Cortex of kidney (tissue), 1 donor: ENCODE data around the gene EPHA6.

ENCODE experiments used
- DNase-seq: peaks from one replicate; lab custom pipeline; 2025; lab: John Stamatoyannopoulos, UW

The EPHA6 gene

DNA sequence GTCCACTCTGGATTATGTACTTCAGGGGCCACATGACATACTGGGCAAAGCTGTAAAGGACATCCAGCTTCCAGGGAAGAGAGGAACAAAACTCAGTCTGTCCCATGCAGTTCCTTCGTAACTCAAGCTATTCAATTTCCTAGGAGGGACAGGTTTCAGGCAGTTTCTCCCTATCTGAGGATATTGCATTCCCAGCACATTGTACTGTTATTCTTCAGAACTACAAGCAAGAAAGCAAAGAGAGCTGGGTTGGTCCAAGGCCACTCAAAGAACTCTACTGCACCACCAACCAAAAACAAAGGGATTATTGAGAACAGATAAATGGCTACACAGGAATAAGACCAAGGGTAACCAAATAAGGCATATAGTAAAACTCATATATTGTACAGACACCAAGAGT is 832.5 kb downstream of the EPHA6 start:
- no peak for DNase-seq

GRCh38 chr3:97647441-97647982 is 833.1 kb downstream of the EPHA6 start:
- DNase-seq: no peak

GRCh38 chr3:97655971-97656370 is 841.6 kb downstream of the EPHA6 start:
- DNase-seq: no peak

- DNase-seq: no peak
These were observed 842.2 kb downstream of the EPHA6 start for GRCh38 chr3:97656638-97657037.

- DNase-seq: no peak
These were observed 844.4 kb downstream of the EPHA6 start for GRCh38 chr3:97658668-97659285.

GRCh38 chr3:97662264-97662663 is 847.9 kb downstream of the EPHA6 start:
- no peak for DNase-seq

DNA sequence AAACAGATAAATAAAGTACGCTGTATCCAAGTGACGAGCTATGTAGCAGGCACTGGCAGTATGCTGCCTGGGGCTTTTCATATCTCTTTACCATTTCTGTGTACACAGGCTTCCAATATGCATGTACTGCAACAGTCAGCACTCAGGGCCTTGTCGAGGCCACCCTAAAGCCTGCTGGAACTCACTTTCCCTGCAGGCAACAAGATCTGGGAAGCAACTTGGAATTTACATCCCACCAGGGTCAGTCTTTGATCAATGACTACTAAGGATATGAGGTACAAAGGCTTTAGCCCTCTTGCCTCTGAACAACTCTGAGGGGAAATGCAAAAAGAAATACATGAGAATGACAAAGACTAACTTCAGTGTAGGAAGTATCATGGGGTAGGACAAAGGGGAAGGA is 848.4 kb downstream of the EPHA6 start:
- no peak for DNase-seq

DNA sequence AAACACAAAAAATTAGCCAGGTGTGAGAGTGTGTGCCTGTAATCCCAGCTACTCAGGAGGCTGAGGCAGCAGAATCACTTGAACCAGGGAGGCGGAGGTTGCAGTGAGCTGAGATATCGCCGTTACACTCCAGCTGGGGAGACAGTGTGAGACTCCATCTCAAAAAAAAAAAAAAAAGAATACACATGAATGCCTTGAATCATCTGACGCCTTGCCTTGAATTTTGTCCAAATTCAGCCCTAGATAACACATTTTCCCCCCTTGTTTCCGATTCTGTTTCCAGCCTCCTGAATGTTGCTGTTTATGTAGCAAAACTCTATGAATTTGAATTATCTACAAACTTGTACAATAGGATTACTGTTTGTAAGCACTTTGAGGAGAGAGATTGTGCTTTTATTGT is 851.5 kb downstream of the EPHA6 start:
- no peak for DNase-seq

GRCh38 chr3:97670952-97671351 is 856.6 kb downstream of the EPHA6 start:
- DNase-seq: no peak

GRCh38 chr3:97673357-97673997 is 859.1 kb downstream of the EPHA6 start:
- DNase-seq: no peak

DNA sequence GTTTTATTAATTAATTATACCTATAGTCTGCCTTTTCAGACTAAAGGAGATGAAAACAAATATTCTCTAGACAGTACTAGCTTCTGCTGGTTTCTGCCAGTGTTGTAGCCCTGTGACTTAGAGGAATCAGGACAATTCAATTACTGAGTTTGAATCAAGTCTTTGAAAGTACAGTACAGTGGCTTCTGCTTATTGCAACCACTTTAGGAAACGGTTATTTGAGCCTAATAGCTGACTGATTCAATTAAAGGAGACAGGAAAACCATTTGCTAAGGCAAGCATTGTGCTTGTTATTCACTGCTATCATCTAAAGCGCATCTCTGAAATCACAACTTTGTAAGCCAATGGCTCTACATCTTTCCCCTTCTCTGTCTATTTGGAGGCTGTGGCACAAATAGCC is 860.1 kb downstream of the EPHA6 start:
- no peak for DNase-seq

DNA sequence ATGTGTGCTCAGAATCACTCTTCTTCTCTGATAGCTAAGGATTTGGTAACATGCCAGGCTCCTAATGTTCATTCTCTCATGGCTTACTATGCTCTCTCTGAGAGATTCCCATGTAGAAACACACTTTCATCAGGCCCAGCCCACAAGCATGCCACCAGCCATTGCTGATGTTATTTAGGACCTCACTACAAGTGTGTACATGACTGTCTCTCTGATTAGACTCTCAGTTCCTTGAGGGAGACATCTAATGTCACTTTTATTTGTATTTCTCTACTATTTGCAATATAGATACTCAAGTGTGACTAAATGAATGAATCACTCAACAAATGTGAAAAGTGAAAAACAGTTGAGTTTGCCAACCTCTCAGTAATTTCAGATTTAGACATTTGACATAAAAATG is 865.8 kb downstream of the EPHA6 start:
- DNase-seq: no peak

DNA sequence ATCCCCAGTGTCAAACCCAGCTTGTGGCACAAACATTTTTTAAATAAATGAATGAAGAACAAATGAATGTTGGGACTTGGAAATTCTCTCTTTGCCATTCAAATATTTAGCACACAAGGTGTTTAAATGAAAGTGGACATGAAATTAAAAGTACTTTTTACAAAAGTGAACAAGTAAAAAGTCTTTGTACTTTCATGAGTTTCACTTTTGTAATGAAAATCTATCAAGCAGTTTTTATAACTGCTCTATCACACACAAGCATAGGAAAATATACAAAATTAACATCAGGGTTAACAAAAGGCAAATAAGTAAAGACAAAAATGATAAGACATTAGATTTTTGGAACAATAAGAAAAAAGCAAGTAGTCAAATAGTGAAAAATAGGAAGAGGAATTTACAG is 866.3 kb downstream of the EPHA6 start:
- DNase-seq: no peak

DNA sequence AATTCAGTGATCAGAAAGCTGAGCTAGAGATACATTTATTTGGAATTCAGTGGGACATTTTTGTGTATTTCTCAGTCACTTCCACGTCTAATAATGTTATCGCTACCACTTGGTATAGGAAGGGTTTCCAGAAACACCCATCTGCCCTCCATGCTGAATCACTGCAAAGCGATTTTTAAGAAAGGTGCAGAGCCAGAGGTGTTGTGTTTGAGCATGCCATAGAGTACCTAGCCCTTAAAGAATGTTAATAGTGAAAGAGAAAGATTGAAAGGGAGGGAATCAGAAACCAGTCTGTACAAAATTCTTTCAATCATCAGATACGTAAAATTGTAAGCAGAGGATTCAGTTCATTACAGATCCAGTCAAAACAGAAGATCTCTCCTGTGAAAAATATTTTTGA is 870.1 kb downstream of the EPHA6 start:
- DNase-seq: no peak

GRCh38 chr3:97686258-97686657 is 871.9 kb downstream of the EPHA6 start:
- DNase-seq: no peak

GRCh38 chr3:97687734-97688133 is 873.3 kb downstream of the EPHA6 start:
- DNase-seq: no peak

- DNase-seq: no peak
These were observed 874.7 kb downstream of the EPHA6 start for GRCh38 chr3:97689111-97689510.

GRCh38 chr3:97689962-97690361 is 875.6 kb downstream of the EPHA6 start:
- DNase-seq: no peak

DNA sequence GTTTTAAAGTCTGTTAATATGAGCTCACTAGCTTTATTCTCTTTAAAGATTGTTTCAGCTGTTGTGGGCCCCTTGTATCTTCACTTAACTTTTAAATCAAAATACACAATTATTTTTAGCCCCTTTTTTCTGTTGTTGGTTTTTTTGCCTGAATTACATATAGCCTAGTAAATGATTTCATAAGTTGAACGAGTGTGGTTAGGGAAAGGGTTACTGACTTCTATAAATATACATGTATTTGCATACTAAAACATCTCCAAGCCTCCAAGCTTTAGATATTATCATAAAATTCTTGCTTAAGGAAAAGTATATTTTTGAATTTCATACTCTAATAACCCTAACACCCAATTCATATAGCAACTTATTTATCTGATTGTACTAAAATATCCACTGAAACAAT is 877.0 kb downstream of the EPHA6 start:
- no peak for DNase-seq

GRCh38 chr3:97692389-97692788 is 878.0 kb downstream of the EPHA6 start:
- no peak for DNase-seq

- DNase-seq: no peak
These were observed 878.4 kb downstream of the EPHA6 start for GRCh38 chr3:97692831-97693230.

DNA sequence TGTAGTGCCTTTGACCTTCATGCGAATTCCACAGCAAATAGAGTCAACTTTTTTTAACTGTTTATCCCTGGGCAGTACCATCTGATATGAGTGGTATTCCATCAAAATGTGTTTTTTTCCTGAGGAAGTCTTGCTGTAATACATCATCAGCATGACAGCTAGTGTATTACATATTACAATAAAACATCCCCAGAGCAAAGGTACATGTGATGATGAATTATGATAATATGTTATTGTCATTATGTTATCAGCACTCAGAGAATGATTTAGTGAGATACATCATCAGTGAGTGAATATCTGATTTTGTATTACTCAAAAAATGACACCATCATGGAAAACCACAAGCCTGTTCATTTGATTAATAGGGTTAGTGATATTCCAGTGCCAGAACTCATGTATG is 880.5 kb downstream of the EPHA6 start:
- DNase-seq: no peak

DNA sequence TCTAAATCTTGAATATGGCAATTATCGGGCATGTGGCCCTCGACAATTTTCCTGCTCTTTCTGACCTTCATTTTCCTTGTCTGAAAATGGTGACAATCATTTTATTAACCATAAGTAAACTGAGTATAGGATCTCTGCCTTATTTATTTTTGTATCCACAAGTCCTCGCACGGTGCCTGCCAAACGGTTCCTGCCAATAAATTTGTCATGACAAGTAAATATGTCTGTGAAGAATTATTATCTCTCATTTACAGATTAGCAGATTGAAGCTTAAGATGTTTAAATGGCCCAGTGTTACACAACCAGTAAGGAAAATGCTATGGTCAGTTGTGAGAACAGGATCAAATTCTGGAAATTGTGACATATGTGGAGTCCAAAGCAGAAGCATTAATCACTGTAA is 884.3 kb downstream of the EPHA6 start:
- DNase-seq: no peak

GRCh38 chr3:97699889-97700288 is 885.5 kb downstream of the EPHA6 start:
- no peak for DNase-seq
